Astrocyte (in vitro differentiated cells and primary cell): ENCODE data around the gene KCNQ1. TPM values are rescaled to one million over a fixed set of nuclear protein-coding genes. Genes with fewer than 3 reads are reported as not detected.

ENCODE experiments used
- DNase-seq: peaks from one replicate; pipeline ENCODE4 v3.0.0-alpha.2; 2010; ENCODE audit warnings: low read depth
- FAIRE-seq: peaks from 2 replicates; lab custom pipeline; 2011; peaks lifted over from hg19 to GRCh38; lab: Jason Lieb, UNC
- H2AFZ ChIP-seq: 2 replicates; pipeline ENCODE4 v1.6.0; 2012; ENCODE audit warnings: low read depth, low read length, inconsistent platforms
- H3K27ac ChIP-seq: 2 replicates; pipeline ENCODE4 v1.5.1; 2011; ENCODE audit warnings: low read depth, low read length, inconsistent platforms
- H3K27me3 ChIP-seq: 2 replicates; pipeline ENCODE4 v1.6.0; 2011; ENCODE audit warnings: low read length, inconsistent platforms; ENCODE audit not compliant: insufficient read depth
- H3K36me3 ChIP-seq: 2 replicates; pipeline ENCODE4 v1.5.1; 2011; ENCODE audit warnings: low read length, inconsistent platforms; ENCODE audit not compliant: insufficient read depth
- H3K4me1 ChIP-seq: 2 replicates; pipeline ENCODE4 v1.5.1; 2011; ENCODE audit warnings: low read length, inconsistent platforms; ENCODE audit not compliant: insufficient read depth
- H3K4me2 ChIP-seq: 2 replicates; pipeline ENCODE4 v1.6.0; 2012; ENCODE audit warnings: low read length, inconsistent platforms
- H3K4me3 ChIP-seq: 2 replicates; pipeline ENCODE4 v1.5.1; 2011; ENCODE audit warnings: low read depth, mild to moderate bottlenecking, low read length, inconsistent platforms; ENCODE audit not compliant: insufficient read depth
- H3K79me2 ChIP-seq: 2 replicates; pipeline ENCODE4 v1.6.0; 2012; ENCODE audit warnings: mild to moderate bottlenecking, low read length, inconsistent platforms; ENCODE audit not compliant: insufficient read depth
- H3K9ac ChIP-seq: 2 replicates; pipeline ENCODE4 v1.6.0; 2012; ENCODE audit warnings: mild to moderate bottlenecking, low read length, inconsistent platforms
- H3K9me3 ChIP-seq: 2 replicates; pipeline ENCODE4 v1.5.1; 2012; ENCODE audit warnings: low read depth, mild to moderate bottlenecking, low read length, inconsistent platforms; ENCODE audit not compliant: insufficient read depth
- H4K20me1 ChIP-seq: 2 replicates; pipeline ENCODE4 v1.6.0; 2012; ENCODE audit warnings: low read length, inconsistent platforms; ENCODE audit not compliant: insufficient read depth
- H3K27ac Mint-ChIP-seq: one replicate; pipeline ENCODE4 v1.8.0; 2021; ENCODE audit warnings: mild to moderate bottlenecking, mixed read lengths; ENCODE audit not compliant: unreplicated experiment
- H3K27me3 Mint-ChIP-seq: one replicate; pipeline ENCODE4 v1.8.0; 2021; ENCODE audit warnings: low read depth, mixed read lengths; ENCODE audit not compliant: unreplicated experiment
- H3K36me3 Mint-ChIP-seq: one replicate; pipeline ENCODE4 v1.8.0; 2021; ENCODE audit warnings: low read depth, mixed read lengths; ENCODE audit not compliant: unreplicated experiment
- H3K4me1 Mint-ChIP-seq: one replicate; pipeline ENCODE4 v1.8.0; 2021; ENCODE audit warnings: low read depth, mixed read lengths; ENCODE audit not compliant: unreplicated experiment
- H3K4me3 Mint-ChIP-seq: one replicate; pipeline ENCODE4 v1.8.0; 2021; ENCODE audit warnings: mild to moderate bottlenecking, moderate library complexity, mixed read lengths; ENCODE audit not compliant: unreplicated experiment
- H3K9me3 Mint-ChIP-seq: one replicate; pipeline ENCODE4 v1.8.0; 2021; ENCODE audit warnings: mild to moderate bottlenecking, mixed read lengths; ENCODE audit not compliant: unreplicated experiment
- CTCF ChIP-seq: IDR thresholded peaks from 2 replicates; pipeline ENCODE4 v1.5.1; 2011; ENCODE audit warnings: low read depth, mild to moderate bottlenecking, inconsistent platforms, low read length, moderate library complexity; ENCODE audit not compliant: insufficient read depth
- EZH2 ChIP-seq: IDR thresholded peaks from 2 replicates; pipeline ENCODE4 v1.6.1; 2012; ENCODE audit warnings: mild to moderate bottlenecking, low read length, inconsistent platforms; ENCODE audit not compliant: insufficient read depth
- total RNA-seq: library from RNA; stranded (reverse); gene quantifications from 2 replicates; pipeline ENCODE4 v1.2.1, GENCODE V29; 2021

Gene KCNQ1
- total RNA-seq, 1 donor from 2014 or later: not detected

DNA sequence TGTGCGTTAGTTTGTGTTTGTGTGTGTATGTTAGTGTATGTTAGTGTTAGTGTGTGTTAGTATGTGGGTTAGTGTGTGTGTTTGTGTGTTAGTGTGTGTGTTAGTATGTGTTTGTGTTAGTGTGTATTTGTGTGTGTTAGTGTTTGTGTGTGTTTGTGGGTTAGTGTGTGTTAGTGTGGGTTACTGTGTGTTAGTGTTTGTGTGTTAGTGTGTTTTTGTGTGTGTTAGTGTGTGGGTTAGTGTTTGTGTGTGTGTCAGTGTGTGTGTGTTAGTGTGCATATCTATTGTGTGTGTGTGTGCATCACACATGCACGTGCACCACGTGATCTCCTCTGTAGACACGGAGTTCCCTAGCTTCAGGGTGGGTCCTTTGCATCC is 139.6 kb downstream of the KCNQ1 start:
- Histone ChIP-seq H3K4me1 (no peaks in the 10 kb centered on the region), H3K27ac (no peak overlapping the region), H3K9me3 (no peaks in the 10 kb centered on the region), H3K4me3 (no peak overlapping the region), H3K9ac (no peak overlapping the region), H3K4me2 (no peak overlapping the region), H4K20me1 (no peaks in the 10 kb centered on the region), H3K36me3 (no peaks in the 10 kb centered on the region), H3K79me2 (no peaks in the 10 kb centered on the region), H2AFZ (no peak overlapping the region), H3K27me3 (peaks cover 2% of the 10 kb centered on the region)
- Mint-ChIP-seq H3K27me3 (peaks cover 37% of the 10 kb centered on the region), H3K9me3 (no peaks in the 10 kb centered on the region), H3K4me3 (no peak overlapping the region), H3K36me3 (no peaks in the 10 kb centered on the region), H3K4me1 (no peaks in the 10 kb centered on the region), H3K27ac (no peak overlapping the region)
- FAIRE-seq (no peak), DNase-seq (no peak)
- TF ChIP-seq EZH2 (no peak), CTCF (no peak)

GRCh38 chr11:2584812-2585565 is 140.2 kb downstream of the KCNQ1 start:
- Histone ChIP-seq H3K27me3 (peaks cover 2% of the 10 kb centered on the region), H3K9ac (no peak overlapping the region), H2AFZ (no peak overlapping the region), H3K4me3 (no peak overlapping the region), H3K79me2 (no peaks in the 10 kb centered on the region), H3K27ac (no peak overlapping the region), H3K4me2 (no peak overlapping the region), H3K36me3 (no peaks in the 10 kb centered on the region), H3K4me1 (no peaks in the 10 kb centered on the region), H4K20me1 (no peaks in the 10 kb centered on the region), H3K9me3 (no peaks in the 10 kb centered on the region)
- H3K4me1 Mint-ChIP-seq: no peaks in the 10 kb centered on the region
- FAIRE-seq (no peak), DNase-seq (no peak)
- H3K27me3 Mint-ChIP-seq: peaks cover 42% of the 10 kb centered on the region
- H3K4me3 Mint-ChIP-seq: no peak overlapping the region
- no peaks in the 10 kb centered on the region for H3K9me3 Mint-ChIP-seq
- TF ChIP-seq CTCF: no peak
- no peak for TF ChIP-seq EZH2
- no peaks in the 10 kb centered on the region for H3K36me3 Mint-ChIP-seq
- no peak overlapping the region for H3K27ac Mint-ChIP-seq

GRCh38 chr11:2585566-2586086 is 140.8 kb downstream of the KCNQ1 start:
- Histone ChIP-seq H3K9ac (no peak overlapping the region), H2AFZ (no peak overlapping the region), H3K4me2 (no peak overlapping the region), H3K79me2 (no peaks in the 10 kb centered on the region), H3K27ac (no peak overlapping the region), H3K9me3 (no peaks in the 10 kb centered on the region), H3K4me1 (no peaks in the 10 kb centered on the region), H3K27me3 (peaks cover 6% of the 10 kb centered on the region), H3K4me3 (no peak overlapping the region), H4K20me1 (no peaks in the 10 kb centered on the region), H3K36me3 (no peaks in the 10 kb centered on the region)
- TF ChIP-seq EZH2: no peak
- TF ChIP-seq CTCF: no peak
- H3K27ac Mint-ChIP-seq: no peak overlapping the region
- H3K27me3 Mint-ChIP-seq: peaks cover 49% of the 10 kb centered on the region
- no peaks in the 10 kb centered on the region for H3K4me1 Mint-ChIP-seq
- H3K9me3 Mint-ChIP-seq: no peaks in the 10 kb centered on the region
- no peak overlapping the region for H3K4me3 Mint-ChIP-seq
- DNase-seq (no peak), FAIRE-seq (no peak)
- H3K36me3 Mint-ChIP-seq: no peaks in the 10 kb centered on the region
